HL-60 (cell line): Measurements from ENCODE around the gene FAR1.

ENCODE experiments used
- DNase-seq, 2 experiments: peaks; one replicate each; pipeline ENCODE4 v3.0.0-alpha.2; 2010 to 2020; ENCODE audit warnings: low read depth in 1 of 2, low spot score in 1 of 2
- H3K27ac ChIP-seq: fragments of 250-450 bp; sonication (Bioruptor Pico); replicated peaks from 2 replicates; pipeline ENCODE4 v1.5.1; 2020; ENCODE audit warnings: mild to moderate bottlenecking, moderate library complexity
- H3K27me3 ChIP-seq: fragments of 250-450 bp; sonication (Bioruptor Pico); 2 replicates; pipeline ENCODE4 v1.5.1; 2021; ENCODE audit warnings: mild to moderate bottlenecking, moderate library complexity; ENCODE audit not compliant: insufficient read depth, poor library complexity, severe bottlenecking
- H3K4me3 ChIP-seq: replicated peaks from 2 replicates; pipeline ENCODE4 v1.5.1; 2011; ENCODE audit warnings: mild to moderate bottlenecking, control low read depth, low read length; ENCODE audit not compliant: insufficient read depth
- GABPA ChIP-seq: IDR thresholded peaks from 2 replicates; pipeline ENCODE4 v1.6.1; 2012; ENCODE audit warnings: low read depth
- POLR2AphosphoS5 ChIP-seq: IDR thresholded peaks from 2 replicates; pipeline ENCODE4 v1.6.1; 2012; ENCODE audit warnings: low read depth
- SPI1 ChIP-seq: IDR thresholded peaks from 2 replicates; pipeline ENCODE4 v1.6.1; 2012; ENCODE audit warnings: low read depth, mild to moderate bottlenecking, borderline replicate concordance
- TF ChIP-seq, protein P1 (sequence below): IDR thresholded peaks from 2 replicates; pipeline ENCODE4 v1.6.1; 2012; ENCODE audit warnings: low read depth; ENCODE audit not compliant: insufficient replicate concordance
- TF ChIP-seq, protein P2 (sequence below): IDR thresholded peaks from one replicate; pipeline ENCODE4 v1.5.1; 2011; ENCODE audit warnings: low read length, control low read depth, inconsistent platforms; ENCODE audit not compliant: insufficient read depth

FAR1 gene

DNA sequence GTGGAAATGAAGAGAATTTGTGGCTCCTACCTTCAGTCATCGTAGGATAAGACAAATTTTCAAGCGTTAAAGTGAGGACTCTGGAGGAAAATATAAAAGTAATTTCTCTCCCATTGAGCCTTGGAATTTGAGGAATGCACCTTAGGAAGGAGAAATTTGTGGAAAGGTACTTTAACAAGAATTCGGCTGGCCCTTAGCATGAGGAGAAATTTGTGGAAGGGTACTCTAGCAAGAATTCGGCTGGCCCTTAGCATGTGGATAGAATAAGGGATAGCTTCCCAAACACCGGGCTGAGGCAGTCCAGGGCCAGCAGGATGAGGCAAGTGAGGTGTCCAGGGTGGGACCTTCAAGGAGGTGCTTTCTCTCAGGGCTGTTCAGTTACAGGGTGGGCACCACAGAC lies 33.2 kb upstream of the FAR1 start:
- no peak overlapping the region for H3K27ac ChIP-seq
- TF ChIP-seq POLR2AphosphoS5 (no peak), GABPA (no peak), SPI1 (no peak)
- TF ChIP-seq, protein P1, sequence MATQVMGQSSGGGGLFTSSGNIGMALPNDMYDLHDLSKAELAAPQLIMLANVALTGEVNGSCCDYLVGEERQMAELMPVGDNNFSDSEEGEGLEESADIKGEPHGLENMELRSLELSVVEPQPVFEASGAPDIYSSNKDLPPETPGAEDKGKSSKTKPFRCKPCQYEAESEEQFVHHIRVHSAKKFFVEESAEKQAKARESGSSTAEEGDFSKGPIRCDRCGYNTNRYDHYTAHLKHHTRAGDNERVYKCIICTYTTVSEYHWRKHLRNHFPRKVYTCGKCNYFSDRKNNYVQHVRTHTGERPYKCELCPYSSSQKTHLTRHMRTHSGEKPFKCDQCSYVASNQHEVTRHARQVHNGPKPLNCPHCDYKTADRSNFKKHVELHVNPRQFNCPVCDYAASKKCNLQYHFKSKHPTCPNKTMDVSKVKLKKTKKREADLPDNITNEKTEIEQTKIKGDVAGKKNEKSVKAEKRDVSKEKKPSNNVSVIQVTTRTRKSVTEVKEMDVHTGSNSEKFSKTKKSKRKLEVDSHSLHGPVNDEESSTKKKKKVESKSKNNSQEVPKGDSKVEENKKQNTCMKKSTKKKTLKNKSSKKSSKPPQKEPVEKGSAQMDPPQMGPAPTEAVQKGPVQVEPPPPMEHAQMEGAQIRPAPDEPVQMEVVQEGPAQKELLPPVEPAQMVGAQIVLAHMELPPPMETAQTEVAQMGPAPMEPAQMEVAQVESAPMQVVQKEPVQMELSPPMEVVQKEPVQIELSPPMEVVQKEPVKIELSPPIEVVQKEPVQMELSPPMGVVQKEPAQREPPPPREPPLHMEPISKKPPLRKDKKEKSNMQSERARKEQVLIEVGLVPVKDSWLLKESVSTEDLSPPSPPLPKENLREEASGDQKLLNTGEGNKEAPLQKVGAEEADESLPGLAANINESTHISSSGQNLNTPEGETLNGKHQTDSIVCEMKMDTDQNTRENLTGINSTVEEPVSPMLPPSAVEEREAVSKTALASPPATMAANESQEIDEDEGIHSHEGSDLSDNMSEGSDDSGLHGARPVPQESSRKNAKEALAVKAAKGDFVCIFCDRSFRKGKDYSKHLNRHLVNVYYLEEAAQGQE = no peak
- TF ChIP-seq, protein P2, sequence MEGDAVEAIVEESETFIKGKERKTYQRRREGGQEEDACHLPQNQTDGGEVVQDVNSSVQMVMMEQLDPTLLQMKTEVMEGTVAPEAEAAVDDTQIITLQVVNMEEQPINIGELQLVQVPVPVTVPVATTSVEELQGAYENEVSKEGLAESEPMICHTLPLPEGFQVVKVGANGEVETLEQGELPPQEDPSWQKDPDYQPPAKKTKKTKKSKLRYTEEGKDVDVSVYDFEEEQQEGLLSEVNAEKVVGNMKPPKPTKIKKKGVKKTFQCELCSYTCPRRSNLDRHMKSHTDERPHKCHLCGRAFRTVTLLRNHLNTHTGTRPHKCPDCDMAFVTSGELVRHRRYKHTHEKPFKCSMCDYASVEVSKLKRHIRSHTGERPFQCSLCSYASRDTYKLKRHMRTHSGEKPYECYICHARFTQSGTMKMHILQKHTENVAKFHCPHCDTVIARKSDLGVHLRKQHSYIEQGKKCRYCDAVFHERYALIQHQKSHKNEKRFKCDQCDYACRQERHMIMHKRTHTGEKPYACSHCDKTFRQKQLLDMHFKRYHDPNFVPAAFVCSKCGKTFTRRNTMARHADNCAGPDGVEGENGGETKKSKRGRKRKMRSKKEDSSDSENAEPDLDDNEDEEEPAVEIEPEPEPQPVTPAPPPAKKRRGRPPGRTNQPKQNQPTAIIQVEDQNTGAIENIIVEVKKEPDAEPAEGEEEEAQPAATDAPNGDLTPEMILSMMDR = no peak
- no peak for DNase-seq

DNA sequence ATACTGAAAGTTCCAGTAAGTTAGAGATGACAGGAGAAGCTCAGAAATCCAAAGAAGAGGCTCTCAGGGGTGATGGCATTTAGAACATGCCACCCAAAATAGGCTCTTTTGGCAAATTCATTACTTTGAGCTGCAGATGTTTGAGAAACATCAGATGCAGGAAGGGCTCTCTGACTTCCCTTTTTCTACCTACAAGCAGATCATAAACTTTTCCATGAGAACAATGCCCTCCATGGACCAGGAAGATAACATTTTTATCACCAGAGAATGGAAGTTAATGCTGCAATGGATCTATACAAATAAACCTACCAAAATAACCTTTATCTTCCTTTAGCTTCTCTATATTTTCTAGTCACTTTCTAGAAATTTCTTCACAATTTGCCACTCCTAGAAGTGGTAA lies 32.7 kb upstream of the FAR1 start:
- H3K27me3 ChIP-seq = no peaks in the 10 kb centered on the region
- no peak overlapping the region for H3K4me3 ChIP-seq
- H3K27ac ChIP-seq = no peak overlapping the region
- DNase-seq = peak in 1 of 2 experiments; percentile 21
- TF ChIP-seq, protein P1 = no peak
- peak; percentile 93 for TF ChIP-seq SPI1

More for the DNA sequence above, 33.2 kb upstream of the FAR1 start:
- Histone ChIP-seq H3K27me3 (no peaks in the 10 kb centered on the region), H3K4me3 (no peak overlapping the region)

DNA sequence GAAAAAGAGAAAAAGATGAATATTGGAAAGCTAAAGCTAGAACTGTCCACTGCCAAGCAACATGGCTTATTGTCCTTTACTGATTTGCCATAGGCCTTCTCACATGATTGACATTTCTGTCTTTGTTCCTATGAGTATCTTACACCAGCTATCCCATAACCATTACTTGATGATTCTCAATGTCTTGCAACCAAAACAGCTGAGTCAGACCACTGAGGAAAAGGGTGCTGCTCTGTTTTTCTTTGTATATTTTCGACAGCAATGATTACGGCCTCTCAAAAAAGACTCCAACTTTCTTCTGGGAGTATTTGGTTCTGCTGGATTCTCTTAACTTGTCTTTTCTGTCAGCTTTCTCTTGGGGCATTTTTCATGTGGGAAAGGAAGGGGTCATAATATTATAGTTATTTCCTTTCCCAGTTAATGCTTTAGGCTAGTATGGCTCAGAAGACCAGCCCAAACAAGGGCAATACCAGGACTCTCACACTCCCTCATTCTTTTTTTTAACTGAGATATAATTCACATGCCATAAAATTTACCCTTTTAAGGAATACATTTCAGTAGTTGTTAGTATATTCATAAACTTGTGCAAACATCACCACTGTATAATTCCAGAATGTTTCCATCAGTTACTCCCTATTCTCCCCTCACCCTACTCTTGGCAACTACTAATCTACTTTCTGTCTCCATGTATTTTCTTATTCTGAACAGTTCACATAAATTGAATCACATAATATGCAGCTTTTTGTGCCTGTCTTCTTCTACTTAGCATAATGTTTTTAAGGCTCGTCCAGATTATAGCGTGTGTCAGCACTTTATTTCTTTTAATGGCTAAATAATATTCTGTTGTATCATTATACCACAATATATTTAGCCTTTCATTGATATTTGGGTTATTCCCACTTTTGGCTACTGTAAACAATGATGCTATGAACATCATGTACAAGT lies 31.1 kb upstream of the FAR1 start:
- Histone ChIP-seq H3K27ac (no peak overlapping the region), H3K27me3 (no peaks in the 10 kb centered on the region), H3K4me3 (no peak overlapping the region)
- DNase-seq = no peak
- TF ChIP-seq SPI1 (no peak), POLR2AphosphoS5 (no peak), GABPA (no peak)
- TF ChIP-seq, protein P2 = no peak
- TF ChIP-seq, protein P1 = no peak
